GM23248 (cell line): Measurements from ENCODE around the gene ANKRD30A. TPM values are rescaled to one million over a fixed set of nuclear protein-coding genes. Genes with fewer than 3 reads are reported as not detected.

Source experiments
- DNase-seq: peaks from one replicate; pipeline ENCODE4 v3.0.0-alpha.2; 2015
- H2AFZ ChIP-seq: fragments of 200-600 bp; sonication (generic); 2 replicates; pipeline ENCODE4 v1.6.1; 2016; ENCODE audit warnings: antibody characterized with exemption
- H3F3A ChIP-seq: fragments of 200-600 bp; sonication (generic); 2 replicates; pipeline ENCODE4 v1.6.1; 2016; ENCODE audit warnings: mild to moderate bottlenecking, antibody characterized with exemption, mixed run types; ENCODE audit not compliant: insufficient read depth
- H3K27ac ChIP-seq: fragments of 200-600 bp; sonication (generic); 2 replicates; pipeline ENCODE4 v1.5.1; 2016; ENCODE audit warnings: mild to moderate bottlenecking
- H3K27me3 ChIP-seq: fragments of 200-600 bp; sonication (generic); replicated peaks from 2 replicates; pipeline ENCODE4 v1.6.1; 2016; ENCODE audit warnings: mild to moderate bottlenecking; ENCODE audit not compliant: insufficient read depth
- H3K36me3 ChIP-seq: fragments of 200-600 bp; sonication (generic); 2 replicates; pipeline ENCODE4 v1.6.1; 2016; ENCODE audit warnings: low read depth, mild to moderate bottlenecking
- H3K4me1 ChIP-seq: fragments of 200-600 bp; sonication (generic); 2 replicates; pipeline ENCODE4 v1.6.1; 2016; ENCODE audit warnings: mild to moderate bottlenecking; ENCODE audit not compliant: insufficient read depth
- H3K4me2 ChIP-seq: fragments of 200-600 bp; sonication (generic); one replicate; pipeline ENCODE4 v1.6.1; 2016; ENCODE audit warnings: mild to moderate bottlenecking; ENCODE audit not compliant: unreplicated experiment
- H3K4me3 ChIP-seq: fragments of 200-600 bp; sonication (generic); 2 replicates; pipeline ENCODE4 v1.5.1; 2016; ENCODE audit warnings: mild to moderate bottlenecking
- H3K79me2 ChIP-seq: fragments of 200-600 bp; sonication (generic); 2 replicates; pipeline ENCODE4 v1.6.1; 2016; ENCODE audit warnings: mild to moderate bottlenecking; ENCODE audit not compliant: insufficient read depth
- H3K9ac ChIP-seq: fragments of 200-600 bp; sonication (generic); 2 replicates; pipeline ENCODE4 v1.6.1; 2016; ENCODE audit warnings: mild to moderate bottlenecking
- H3K9me2 ChIP-seq: fragments of 200-600 bp; sonication (generic); 2 replicates; pipeline ENCODE4 v1.6.1; 2016; ENCODE audit warnings: mixed run types, mild to moderate bottlenecking, moderate library complexity; ENCODE audit not compliant: insufficient read depth
- H3K9me3 ChIP-seq: fragments of 200-600 bp; sonication (generic); one replicate; pipeline ENCODE4 v1.6.1; 2017; ENCODE audit warnings: low read depth
- H4K20me1 ChIP-seq: fragments of 200-600 bp; sonication (generic); 2 replicates; pipeline ENCODE4 v1.6.0; 2016; ENCODE audit not compliant: insufficient read depth
- EZH2 ChIP-seq: fragments of 200-600 bp; sonication (generic); IDR thresholded peaks from 2 replicates; pipeline ENCODE4 v1.6.1; 2018; ENCODE audit warnings: antibody characterized with exemption, mild to moderate bottlenecking; ENCODE audit not compliant: insufficient read depth, poor library complexity, severe bottlenecking
- EZH2phosphoT487 ChIP-seq: fragments of 200-600 bp; sonication (generic); IDR thresholded peaks from 2 replicates; pipeline ENCODE4 v1.6.1; 2018; ENCODE audit warnings: antibody characterized with exemption, moderate library complexity, mild to moderate bottlenecking, low read depth; ENCODE audit not compliant: insufficient read depth
- WGBS, 2 experiments: methylation state at CpG; one replicate each; pipeline ENCODE4 v1.1.6; 2015 to 2017; ENCODE audit warnings: low lambda C conversion rate in 2 of 2, low coverage in 1 of 2; ENCODE audit errors: missing lambda C conversion rate in 2 of 2; 5-methylcytosine and 5-hydroxymethylcytosine counted together
- in situ Hi-C: fragments of 300-500 bp; cut with MboI; formaldehyde crosslinking; loops from 2 replicates; pipeline ENCODE4 v1.15.0; 2020
- polyA plus RNA-seq: library from polyadenylated mRNA; unstranded; fragments of >200 nt; fragmentation: Nextera tagmentation; extraction: Ambion mirVana; gene quantifications from 2 replicates; pipeline ENCODE4 v1.2.1, GENCODE V29; 2016
- total RNA-seq: library from RNA; depleted of rRNA; stranded (reverse); fragments of >200 nt; shearing (Covaris generic); gene quantifications from 2 replicates; pipeline ENCODE4 v1.2.3, GENCODE V29; 2014

Gene ANKRD30A
- total and polyA plus RNA-seq, 2 experiments from 2014 or later: not detected

DNA sequence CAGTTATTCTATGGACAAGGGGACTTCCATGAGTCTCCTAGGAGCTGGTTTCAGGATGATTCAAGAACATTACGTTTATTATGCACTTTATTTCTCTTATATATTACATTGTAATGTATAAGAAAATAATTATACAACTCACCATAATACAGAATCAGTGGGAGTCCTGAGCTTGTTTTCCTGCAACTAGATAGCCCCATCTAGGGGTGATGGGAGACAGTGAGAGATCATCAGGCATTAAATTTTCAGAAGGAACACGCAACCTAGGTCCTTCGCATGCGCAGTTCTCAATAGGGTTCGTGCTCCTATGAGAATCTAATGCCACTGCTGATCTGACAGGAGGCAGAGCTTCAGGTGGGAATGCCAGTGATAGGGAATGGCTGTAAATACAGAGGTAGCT, 137.9 kb downstream of the ANKRD30A start:
- 45 to 49% methylated on average over 5 of the region's 5 CpGs for WGBS, 2 experiments
- no peaks in the 10 kb centered on the region for H4K20me1 ChIP-seq

DNA sequence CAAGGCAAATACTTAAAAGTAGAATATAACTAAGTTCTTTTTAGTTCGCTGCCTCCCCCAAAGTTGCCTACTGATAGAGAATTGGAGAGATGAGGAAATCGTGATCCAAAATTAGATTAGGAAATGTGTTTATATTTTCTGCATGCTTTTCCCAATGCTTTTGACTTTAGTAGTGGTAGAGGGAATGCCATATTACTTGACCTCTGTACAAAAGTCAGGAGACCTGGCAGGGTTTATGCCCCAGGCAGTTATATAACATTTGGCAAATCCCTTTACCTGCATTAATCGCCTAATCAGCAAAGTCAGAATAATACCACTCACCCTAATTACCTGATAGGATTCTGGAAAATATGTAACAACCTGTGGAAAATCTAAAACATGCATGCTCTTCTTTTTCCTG, 142.9 kb downstream of the ANKRD30A start:
- Histone ChIP-seq H3K4me3 (no peak overlapping the region), H3K9me3 (no peaks in the 10 kb centered on the region), H3F3A (no peaks in the 10 kb centered on the region), H4K20me1 (no peaks in the 10 kb centered on the region), H3K9me2 (no peaks in the 10 kb centered on the region), H3K9ac (no peak overlapping the region), H2AFZ (no peak overlapping the region), H3K4me2 (no peak overlapping the region), H3K36me3 (no peaks in the 10 kb centered on the region), H3K27ac (no peak overlapping the region), H3K27me3 (no peaks in the 10 kb centered on the region), H3K79me2 (no peaks in the 10 kb centered on the region), H3K4me1 (no peaks in the 10 kb centered on the region)
- WGBS, 2 experiments: 8 to 9% methylated on average over 3 of the region's 3 CpGs
- in situ Hi-C loops: no loop called here
- TF ChIP-seq EZH2: no peak
- no peak for TF ChIP-seq EZH2phosphoT487
- no peak for DNase-seq

More for the DNA sequence above, 137.9 kb downstream of the ANKRD30A start:
- no peaks in the 10 kb centered on the region for H3K9me2 ChIP-seq
- no peak for DNase-seq
- H3K4me3 ChIP-seq: no peak overlapping the region
- no peaks in the 10 kb centered on the region for H3K9me3 ChIP-seq
- no peaks in the 10 kb centered on the region for H3K36me3 ChIP-seq
- no peaks in the 10 kb centered on the region for H3K27me3 ChIP-seq
- no peak overlapping the region for H3K27ac ChIP-seq
- no peaks in the 10 kb centered on the region for H3K4me1 ChIP-seq
- no peak overlapping the region for H2AFZ ChIP-seq
- no peaks in the 10 kb centered on the region for H3F3A ChIP-seq
- H3K9ac ChIP-seq: no peak overlapping the region
- TF ChIP-seq EZH2phosphoT487 (no peak), EZH2 (no peak)
- H3K79me2 ChIP-seq: no peaks in the 10 kb centered on the region
- in situ Hi-C loops: no loop called here
- H3K4me2 ChIP-seq: no peak overlapping the region

DNA sequence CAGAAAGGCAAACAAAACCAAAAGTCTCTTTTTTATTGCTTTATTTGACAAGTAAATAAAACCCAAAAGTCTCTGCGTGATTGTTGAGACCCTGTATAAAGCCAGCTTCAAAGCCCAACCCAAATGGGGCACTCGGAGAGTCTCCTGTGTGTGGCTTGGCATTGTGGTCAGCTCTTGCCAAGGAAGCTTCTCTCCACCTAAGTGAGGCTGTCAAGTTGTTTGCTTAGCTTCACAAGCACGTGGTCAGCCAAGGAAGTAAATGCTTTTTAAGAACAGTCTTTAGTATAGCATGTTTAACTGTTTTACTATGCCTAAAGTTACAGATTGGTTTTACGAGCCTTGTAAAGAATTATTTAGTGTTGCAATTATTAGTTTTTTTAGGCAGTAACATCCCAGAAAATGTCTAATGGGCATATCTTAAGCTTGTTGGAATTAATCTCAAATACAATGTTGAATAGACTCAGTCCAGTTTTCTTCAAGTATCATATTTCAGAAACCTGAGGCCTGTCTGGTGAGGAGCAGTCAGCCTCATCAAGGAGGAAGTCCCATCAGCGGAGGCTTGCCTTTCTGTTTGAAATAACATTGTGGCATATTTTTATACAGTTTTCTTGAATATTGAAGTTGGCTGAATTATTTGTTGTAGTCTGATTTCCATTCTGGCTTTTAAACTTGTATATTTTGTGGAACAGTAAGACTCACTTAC, 144.3 kb downstream of the ANKRD30A start:
- no peaks in the 10 kb centered on the region for H4K20me1 ChIP-seq
- H3K79me2 ChIP-seq: no peaks in the 10 kb centered on the region
- 13 to 15% methylated on average over 5 of the region's 5 CpGs for WGBS, 2 experiments
- no peaks in the 10 kb centered on the region for H3K27me3 ChIP-seq
- H3K4me1 ChIP-seq: no peaks in the 10 kb centered on the region
- no peaks in the 10 kb centered on the region for H3K9me2 ChIP-seq
- H3K9me3 ChIP-seq: no peaks in the 10 kb centered on the region
- H2AFZ ChIP-seq: no peak overlapping the region
- no peak for DNase-seq
- in situ Hi-C loops: no loop called here
- H3K36me3 ChIP-seq: no peaks in the 10 kb centered on the region
- H3K4me2 ChIP-seq: no peak overlapping the region
- no peak overlapping the region for H3K4me3 ChIP-seq
- no peak overlapping the region for H3K27ac ChIP-seq
- H3F3A ChIP-seq: no peaks in the 10 kb centered on the region
- TF ChIP-seq EZH2 (no peak), EZH2phosphoT487 (no peak)
- H3K9ac ChIP-seq: no peak overlapping the region

DNA sequence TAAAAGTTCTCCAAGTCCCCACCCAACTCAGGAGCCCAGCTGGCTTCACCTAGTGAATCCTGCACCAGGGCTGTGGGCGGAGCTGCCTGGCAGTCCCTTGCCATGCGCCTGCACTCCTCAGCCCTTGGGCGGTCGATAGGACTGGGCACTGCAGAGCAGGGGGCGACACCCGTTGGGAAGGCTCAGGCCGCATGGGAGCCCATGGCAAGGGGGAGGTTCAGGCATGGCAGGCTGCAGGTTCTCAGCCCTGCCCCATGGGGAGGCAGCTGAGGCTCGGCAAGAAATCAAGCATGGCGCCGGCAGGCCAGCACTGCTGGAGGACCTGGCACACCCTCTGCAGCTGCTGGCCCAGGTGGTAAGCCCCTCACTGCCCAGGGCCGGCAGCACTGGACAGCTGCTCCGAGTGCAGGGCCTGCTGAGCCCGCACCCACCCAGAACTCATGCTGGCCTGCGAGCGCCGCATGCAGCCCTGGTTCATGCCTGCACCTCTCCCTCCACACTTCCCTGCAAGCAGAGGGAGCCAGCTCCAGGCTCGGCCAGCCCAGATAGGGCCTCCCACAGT, 149.9 kb downstream of the ANKRD30A start:
- Histone ChIP-seq H3K9me2 (no peaks in the 10 kb centered on the region), H3K4me3 (no peak overlapping the region), H3K9me3 (no peaks in the 10 kb centered on the region), H4K20me1 (no peaks in the 10 kb centered on the region), H3K27me3 (no peaks in the 10 kb centered on the region), H3K4me1 (no peaks in the 10 kb centered on the region), H2AFZ (no peak overlapping the region), H3K79me2 (no peaks in the 10 kb centered on the region), H3K36me3 (no peaks in the 10 kb centered on the region), H3K9ac (no peak overlapping the region), H3K4me2 (no peak overlapping the region), H3K27ac (no peak overlapping the region), H3F3A (no peaks in the 10 kb centered on the region)
- no peak for DNase-seq
- in situ Hi-C loops: no loop called here
- WGBS, 2 experiments: 47 to 58% methylated on average over 17 of the region's 17 CpGs
- TF ChIP-seq EZH2 (no peak), EZH2phosphoT487 (no peak)
